HEK293 (cell line): ENCODE results near the gene ARMS2.

Experiments used
- CTCF ChIA-PET: fragments of 350-600 bp; formaldehyde crosslinking; extraction: SDS; loops from one replicate; lab custom pipeline; 2021; ENCODE audit warnings: antibody characterized with exemption; lab: Yijun Ruan, JAX
- POLR2A ChIA-PET: fragments of 300-600 bp; formaldehyde crosslinking; extraction: SDS; loops from one replicate; lab custom pipeline; 2020; ENCODE audit warnings: antibody characterized with exemption, inconsistent platforms; lab: Yijun Ruan, JAX
- H3K27ac ChIP-seq: fragments of 200-500 bp; sonication (Bioruptor generic); 2 replicates; pipeline ENCODE4 v1.5.1; 2014; ENCODE audit warnings: low read depth, low read length, control low read depth, inconsistent platforms; ENCODE audit errors: extremely low read depth
- H3K36me3 ChIP-seq, 2 experiments: fragments of 200-500 bp in 1 of 2; sonication (Bioruptor generic) in 1 of 2; 1 replicate in 1 of 2; 2 replicates in 1 of 2; pipeline ENCODE4 v1.5.1; 2014 to 2017; ENCODE audit warnings: inconsistent platforms in 2 of 2, low read length in 2 of 2; ENCODE audit not compliant: control insufficient read depth in 2 of 2, insufficient read depth in 1 of 2
- H3K4me1 ChIP-seq: fragments of 200-500 bp; sonication (Bioruptor generic); 2 replicates; pipeline ENCODE4 v1.5.1; 2014; ENCODE audit warnings: mild to moderate bottlenecking, low read length, inconsistent platforms; ENCODE audit not compliant: control insufficient read depth, insufficient read depth
- H3K4me3 ChIP-seq: 2 replicates; pipeline ENCODE4 v1.5.1; 2011; ENCODE audit warnings: low read depth, mild to moderate bottlenecking, control low read depth, low read length, moderate library complexity
- H3K9me3 ChIP-seq: fragments of 200-500 bp; sonication (Bioruptor generic); 2 replicates; pipeline ENCODE4 v1.5.1; 2014; ENCODE audit warnings: low read depth, low read length, inconsistent platforms; ENCODE audit not compliant: control insufficient read depth, insufficient read depth
- BCL11B ChIP-seq: fragments of 450-650 bp; formaldehyde crosslinking; IDR thresholded peaks from 2 replicates; pipeline ENCODE4 v1.5.1; 2016; ENCODE audit warnings: low read depth, missing biosample characterization, missing genetic modification characterization
- FEZF1 ChIP-seq: fragments of 450-650 bp; formaldehyde crosslinking; IDR thresholded peaks from 2 replicates; pipeline ENCODE4 v1.5.1; 2016; ENCODE audit warnings: missing biosample characterization, missing genetic modification characterization
- IKZF3 ChIP-seq: fragments of 450-650 bp; IDR thresholded peaks from 2 replicates; pipeline ENCODE4 v1.5.0; 2018; ENCODE audit warnings: missing biosample characterization, mild to moderate bottlenecking, missing genetic modification characterization, moderate library complexity
- KLF16 ChIP-seq: fragments of 450-650 bp; formaldehyde crosslinking; IDR thresholded peaks from 2 replicates; pipeline ENCODE4 v1.5.1; 2017; ENCODE audit warnings: missing biosample characterization, missing genetic modification characterization
- KLF17 ChIP-seq: fragments of 450-650 bp; formaldehyde crosslinking; IDR thresholded peaks from 2 replicates; pipeline ENCODE4 v1.5.1; 2016; ENCODE audit warnings: missing biosample characterization, missing genetic modification characterization
- ZNF155 ChIP-seq: fragments of 450-650 bp; formaldehyde crosslinking; IDR thresholded peaks from 2 replicates; pipeline ENCODE4 v1.5.1; 2016; ENCODE audit warnings: missing biosample characterization, missing genetic modification characterization
- ZNF157 ChIP-seq: fragments of 450-650 bp; formaldehyde crosslinking; IDR thresholded peaks from 2 replicates; pipeline ENCODE4 v1.5.1; 2016; ENCODE audit warnings: missing biosample characterization, missing genetic modification characterization
- ZNF169 ChIP-seq: fragments of 450-650 bp; formaldehyde crosslinking; IDR thresholded peaks from 2 replicates; pipeline ENCODE4 v1.5.1; 2016; ENCODE audit warnings: missing biosample characterization, missing genetic modification characterization
- ZNF221 ChIP-seq: fragments of 450-650 bp; formaldehyde crosslinking; IDR thresholded peaks from 2 replicates; pipeline ENCODE4 v1.5.1; 2017; ENCODE audit warnings: missing biosample characterization, missing genetic modification characterization, borderline replicate concordance
- ZNF24 ChIP-seq: fragments of 450-650 bp; formaldehyde crosslinking; IDR thresholded peaks from 2 replicates; pipeline ENCODE4 v1.5.1; 2016; ENCODE audit warnings: missing biosample characterization, missing genetic modification characterization
- ZNF341 ChIP-seq: fragments of 450-650 bp; formaldehyde crosslinking; IDR thresholded peaks from 2 replicates; pipeline ENCODE4; 2016; ENCODE audit warnings: low read depth, missing biosample characterization, missing genetic modification characterization
- ZNF354C ChIP-seq: fragments of 450-650 bp; formaldehyde crosslinking; IDR thresholded peaks from 2 replicates; pipeline ENCODE4 v1.5.1; 2016; ENCODE audit warnings: missing biosample characterization, missing genetic modification characterization, low read depth, borderline replicate concordance
- ZNF510 ChIP-seq: fragments of 450-650 bp; formaldehyde crosslinking; IDR thresholded peaks from 2 replicates; pipeline ENCODE4 v1.5.1; 2018; ENCODE audit warnings: mild to moderate bottlenecking, missing genetic modification characterization, missing biosample characterization; ENCODE audit not compliant: insufficient replicate concordance
- ZNF529 ChIP-seq: fragments of 450-650 bp; formaldehyde crosslinking; IDR thresholded peaks from 2 replicates; pipeline ENCODE4 v1.5.1; 2017; ENCODE audit warnings: missing genetic modification characterization, missing biosample characterization; ENCODE audit not compliant: insufficient replicate concordance
- ZNF585B ChIP-seq: fragments of 450-650 bp; formaldehyde crosslinking; IDR thresholded peaks from 2 replicates; pipeline ENCODE4 v1.5.1; 2016; ENCODE audit warnings: missing biosample characterization, missing genetic modification characterization
- ZNF664 ChIP-seq: fragments of 450-650 bp; formaldehyde crosslinking; IDR thresholded peaks from 2 replicates; pipeline ENCODE4 v1.5.1; 2016; ENCODE audit warnings: missing biosample characterization, missing genetic modification characterization
- ZNF837 ChIP-seq: fragments of 450-650 bp; formaldehyde crosslinking; IDR thresholded peaks from 2 replicates; pipeline ENCODE4 v1.5.1; 2016; ENCODE audit warnings: missing biosample characterization, missing genetic modification characterization
- TF ChIP-seq, protein P1 (sequence below): fragments of 450-650 bp; formaldehyde crosslinking; IDR thresholded peaks from 2 replicates; pipeline ENCODE4 v1.5.1; 2016; ENCODE audit warnings: missing biosample characterization, missing genetic modification characterization
- TF ChIP-seq, protein P2 (sequence below): fragments of 450-650 bp; formaldehyde crosslinking; conservative IDR thresholded peaks from 2 replicates; pipeline ENCODE4 v1.5.1; 2016; ENCODE audit warnings: low read depth, missing biosample characterization, missing genetic modification characterization

The ARMS2 gene

DNA sequence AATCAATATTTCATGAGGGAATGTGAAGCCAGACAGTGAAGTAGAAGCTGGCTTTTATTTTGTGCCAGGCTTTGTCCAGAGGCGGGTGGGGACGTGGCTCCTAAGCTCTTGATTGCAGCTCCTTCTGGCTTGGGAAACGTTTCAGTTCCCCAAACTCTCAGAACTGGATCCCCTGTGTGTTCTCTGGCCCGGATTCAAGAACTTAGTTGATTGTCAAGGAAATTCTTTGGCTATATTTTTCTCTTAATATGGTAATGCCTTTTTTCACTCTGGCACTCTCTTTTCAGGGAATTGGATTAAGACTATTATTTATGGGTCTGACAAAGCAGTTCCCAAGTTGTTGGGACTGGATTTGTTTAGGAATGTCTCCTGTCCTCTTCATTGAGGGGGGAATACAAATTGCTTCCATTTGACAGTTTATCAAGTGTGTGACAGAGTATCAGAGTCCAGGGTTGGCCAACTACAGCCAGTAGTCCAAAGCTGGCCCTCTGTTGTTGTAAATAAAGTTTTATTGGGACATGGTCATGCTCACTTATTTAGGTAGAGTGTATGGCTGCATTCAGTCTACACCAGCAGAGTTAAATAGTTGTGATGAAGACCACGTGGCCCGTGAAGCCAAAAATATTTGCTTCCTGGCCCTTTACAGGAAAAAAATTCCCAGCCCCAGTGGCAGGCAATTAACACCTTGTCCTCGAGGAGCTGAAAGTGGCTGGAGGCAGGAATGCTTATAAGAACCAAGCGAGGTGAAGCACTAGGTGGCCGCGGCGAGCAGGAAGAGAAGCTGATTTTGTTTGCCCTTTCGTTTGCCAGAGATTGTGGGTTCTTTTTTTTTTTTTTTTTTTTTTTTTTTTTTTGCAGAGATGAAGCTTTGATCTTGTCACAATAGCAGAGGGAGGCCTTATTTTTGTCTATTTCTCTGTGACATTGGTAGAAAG lies 41.2 kb downstream of the ARMS2 start:
- TF ChIP-seq, protein P1, sequence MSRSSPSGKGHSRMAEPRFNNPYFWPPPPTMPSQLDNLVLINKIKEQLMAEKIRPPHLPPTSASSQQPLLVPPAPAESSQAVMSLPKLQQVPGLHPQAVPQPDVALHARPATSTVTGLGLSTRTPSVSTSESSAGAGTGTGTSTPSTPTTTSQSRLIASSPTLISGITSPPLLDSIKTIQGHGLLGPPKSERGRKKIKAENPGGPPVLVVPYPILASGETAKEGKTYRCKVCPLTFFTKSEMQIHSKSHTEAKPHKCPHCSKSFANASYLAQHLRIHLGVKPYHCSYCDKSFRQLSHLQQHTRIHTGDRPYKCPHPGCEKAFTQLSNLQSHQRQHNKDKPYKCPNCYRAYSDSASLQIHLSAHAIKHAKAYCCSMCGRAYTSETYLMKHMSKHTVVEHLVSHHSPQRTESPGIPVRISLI: peak; percentile 78; the same call in 1 of the 2 replicates
- no peak for TF ChIP-seq ZNF664 (tag by site-specific recombination)
- 0 out of 2 replicates have a peak, but pooled peaks have one; percentile 16 for TF ChIP-seq FEZF1 (tag by site-specific recombination)
- Histone ChIP-seq H3K4me3 (no peak overlapping the region), H3K9me3 (no peaks in the 10 kb centered on the region), H3K27ac (no peak overlapping the region), H3K4me1 (peaks cover 4% of the 10 kb centered on the region; the same call in 1 of the 2 replicates), H3K36me3 (no peaks in the 10 kb centered on the region)
- POLR2A ChIA-PET: no interaction called here
- CTCF ChIA-PET: interaction anchor here (1.1 to 1.7 kb wide), 2 partner anchors 10 to 70 kb away, joined by 5 to 7 read pairs; no protein-coding TSS in a partner anchor

DNA sequence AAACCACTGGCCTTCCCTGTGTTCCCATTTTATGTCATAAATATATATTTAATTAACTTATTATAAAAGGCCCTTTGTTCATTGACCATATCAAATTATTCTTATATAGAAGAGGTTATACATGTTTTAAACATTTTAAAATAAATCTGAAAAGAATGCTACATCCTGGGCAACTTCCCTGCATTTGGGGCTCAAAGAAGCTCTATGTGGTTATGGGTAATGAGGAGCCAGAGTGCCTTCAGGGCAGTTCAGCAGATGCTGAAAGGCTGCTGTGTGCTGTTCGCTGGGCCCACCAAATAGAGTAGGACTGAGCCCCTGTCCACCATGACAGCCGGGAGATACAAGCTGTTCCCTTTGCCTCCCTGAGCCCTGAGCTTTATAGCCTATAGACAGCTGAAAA lies 42.8 kb downstream of the ARMS2 start:
- no peaks in the 10 kb centered on the region for H3K9me3 ChIP-seq
- peaks cover 4% of the 10 kb centered on the region; the same call in 1 of the 2 replicates for H3K4me1 ChIP-seq
- H3K36me3 ChIP-seq: no peaks in the 10 kb centered on the region
- no peak overlapping the region for H3K4me3 ChIP-seq
- ChIA-PET POLR2A (no interaction called here), CTCF (interaction anchor here (1.7 kb wide), 1 partner anchor 69 kb away, joined by 7 read pairs; no protein-coding TSS in a partner anchor)
- no peak for TF ChIP-seq ZNF157 (tag by site-specific recombination)
- no peak for TF ChIP-seq ZNF354C (tag by site-specific recombination)
- no peak for TF ChIP-seq KLF17
- TF ChIP-seq ZNF510 (tag by site-specific recombination): no peak
- no peak for TF ChIP-seq ZNF529
- no peak for TF ChIP-seq ZNF155
- TF ChIP-seq ZNF341 (tag by site-specific recombination): peak; percentile 23; the same call in 1 of the 2 replicates
- H3K27ac ChIP-seq: no peak overlapping the region

GRCh38 chr10:122498521-122498920 lies 44.1 kb downstream of the ARMS2 start:
- Histone ChIP-seq H3K27ac (no peak overlapping the region), H3K4me3 (no peak overlapping the region), H3K36me3 (no peaks in the 10 kb centered on the region), H3K4me1 (peaks cover 4% of the 10 kb centered on the region; the same call in 1 of the 2 replicates), H3K9me3 (no peaks in the 10 kb centered on the region)
- TF ChIP-seq ZNF24 (tag by site-specific recombination): no peak
- TF ChIP-seq, protein P1: no peak
- TF ChIP-seq, protein P2, sequence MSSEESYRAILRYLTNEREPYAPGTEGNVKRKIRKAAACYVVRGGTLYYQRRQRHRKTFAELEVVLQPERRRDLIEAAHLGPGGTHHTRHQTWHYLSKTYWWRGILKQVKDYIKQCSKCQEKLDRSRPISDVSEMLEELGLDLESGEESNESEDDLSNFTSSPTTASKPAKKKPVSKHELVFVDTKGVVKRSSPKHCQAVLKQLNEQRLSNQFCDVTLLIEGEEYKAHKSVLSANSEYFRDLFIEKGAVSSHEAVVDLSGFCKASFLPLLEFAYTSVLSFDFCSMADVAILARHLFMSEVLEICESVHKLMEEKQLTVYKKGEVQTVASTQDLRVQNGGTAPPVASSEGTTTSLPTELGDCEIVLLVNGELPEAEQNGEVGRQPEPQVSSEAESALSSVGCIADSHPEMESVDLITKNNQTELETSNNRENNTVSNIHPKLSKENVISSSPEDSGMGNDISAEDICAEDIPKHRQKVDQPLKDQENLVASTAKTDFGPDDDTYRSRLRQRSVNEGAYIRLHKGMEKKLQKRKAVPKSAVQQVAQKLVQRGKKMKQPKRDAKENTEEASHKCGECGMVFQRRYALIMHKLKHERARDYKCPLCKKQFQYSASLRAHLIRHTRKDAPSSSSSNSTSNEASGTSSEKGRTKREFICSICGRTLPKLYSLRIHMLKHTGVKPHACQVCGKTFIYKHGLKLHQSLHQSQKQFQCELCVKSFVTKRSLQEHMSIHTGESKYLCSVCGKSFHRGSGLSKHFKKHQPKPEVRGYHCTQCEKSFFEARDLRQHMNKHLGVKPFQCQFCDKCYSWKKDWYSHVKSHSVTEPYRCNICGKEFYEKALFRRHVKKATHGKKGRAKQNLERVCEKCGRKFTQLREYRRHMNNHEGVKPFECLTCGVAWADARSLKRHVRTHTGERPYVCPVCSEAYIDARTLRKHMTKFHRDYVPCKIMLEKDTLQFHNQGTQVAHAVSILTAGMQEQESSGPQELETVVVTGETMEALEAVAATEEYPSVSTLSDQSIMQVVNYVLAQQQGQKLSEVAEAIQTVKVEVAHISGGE: no peak
- no peak for TF ChIP-seq BCL11B (tag by site-specific recombination)
- no peak for TF ChIP-seq ZNF837
- TF ChIP-seq ZNF221 (tag by site-specific recombination): no peak
- no peak for TF ChIP-seq ZNF585B (tag by site-specific recombination)
- no peak for TF ChIP-seq IKZF3 (tag by site-specific recombination)
- no peak for TF ChIP-seq KLF16 (tag by site-specific recombination)
- TF ChIP-seq ZNF169 (tag by site-specific recombination): no peak
- ChIA-PET CTCF (no interaction called here), POLR2A (no interaction called here)
